ENCODE data around the gene VEZT. TPM values are rescaled to one million over a fixed set of nuclear protein-coding genes. Genes with fewer than 3 reads are reported as not detected.

Gene VEZT, protein sequence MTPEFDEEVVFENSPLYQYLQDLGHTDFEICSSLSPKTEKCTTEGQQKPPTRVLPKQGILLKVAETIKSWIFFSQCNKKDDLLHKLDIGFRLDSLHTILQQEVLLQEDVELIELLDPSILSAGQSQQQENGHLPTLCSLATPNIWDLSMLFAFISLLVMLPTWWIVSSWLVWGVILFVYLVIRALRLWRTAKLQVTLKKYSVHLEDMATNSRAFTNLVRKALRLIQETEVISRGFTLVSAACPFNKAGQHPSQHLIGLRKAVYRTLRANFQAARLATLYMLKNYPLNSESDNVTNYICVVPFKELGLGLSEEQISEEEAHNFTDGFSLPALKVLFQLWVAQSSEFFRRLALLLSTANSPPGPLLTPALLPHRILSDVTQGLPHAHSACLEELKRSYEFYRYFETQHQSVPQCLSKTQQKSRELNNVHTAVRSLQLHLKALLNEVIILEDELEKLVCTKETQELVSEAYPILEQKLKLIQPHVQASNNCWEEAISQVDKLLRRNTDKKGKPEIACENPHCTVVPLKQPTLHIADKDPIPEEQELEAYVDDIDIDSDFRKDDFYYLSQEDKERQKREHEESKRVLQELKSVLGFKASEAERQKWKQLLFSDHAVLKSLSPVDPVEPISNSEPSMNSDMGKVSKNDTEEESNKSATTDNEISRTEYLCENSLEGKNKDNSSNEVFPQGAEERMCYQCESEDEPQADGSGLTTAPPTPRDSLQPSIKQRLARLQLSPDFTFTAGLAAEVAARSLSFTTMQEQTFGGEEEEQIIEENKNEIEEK
- total RNA-seq: 10 to 100 TPM; 26.3 to 44.5 (median 31.8) TPM
- 10 to 100 TPM; 14.9 to 25.6 TPM for polyA plus RNA-seq

- H3K27me3 ChIP-seq: no peaks in the 10 kb centered on the region
- peak; percentile 97 to 99 (median 99) for DNase-seq
- TF ChIP-seq, protein P1, sequence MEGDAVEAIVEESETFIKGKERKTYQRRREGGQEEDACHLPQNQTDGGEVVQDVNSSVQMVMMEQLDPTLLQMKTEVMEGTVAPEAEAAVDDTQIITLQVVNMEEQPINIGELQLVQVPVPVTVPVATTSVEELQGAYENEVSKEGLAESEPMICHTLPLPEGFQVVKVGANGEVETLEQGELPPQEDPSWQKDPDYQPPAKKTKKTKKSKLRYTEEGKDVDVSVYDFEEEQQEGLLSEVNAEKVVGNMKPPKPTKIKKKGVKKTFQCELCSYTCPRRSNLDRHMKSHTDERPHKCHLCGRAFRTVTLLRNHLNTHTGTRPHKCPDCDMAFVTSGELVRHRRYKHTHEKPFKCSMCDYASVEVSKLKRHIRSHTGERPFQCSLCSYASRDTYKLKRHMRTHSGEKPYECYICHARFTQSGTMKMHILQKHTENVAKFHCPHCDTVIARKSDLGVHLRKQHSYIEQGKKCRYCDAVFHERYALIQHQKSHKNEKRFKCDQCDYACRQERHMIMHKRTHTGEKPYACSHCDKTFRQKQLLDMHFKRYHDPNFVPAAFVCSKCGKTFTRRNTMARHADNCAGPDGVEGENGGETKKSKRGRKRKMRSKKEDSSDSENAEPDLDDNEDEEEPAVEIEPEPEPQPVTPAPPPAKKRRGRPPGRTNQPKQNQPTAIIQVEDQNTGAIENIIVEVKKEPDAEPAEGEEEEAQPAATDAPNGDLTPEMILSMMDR (IDR thresholded peaks at IDR 0.05): peak; percentile 20 to 50 (median 32)
- H3K4me3 ChIP-seq: peak within 1 kb of the TSS; percentile 76 to 83 (median 80)
- peak within 1 kb of the TSS; percentile 90 to 97 (median 95) for H3K27ac ChIP-seq
- intact Hi-C loops (cut with DNase I): no loop called here
- WGBS, 2 donors: 0% methylated on average over 64 to 75 of the region's 75 CpGs
- no peaks in the 10 kb centered on the region for H3K9me3 ChIP-seq
- H3K36me3 ChIP-seq: no peaks in the 10 kb centered on the region
- peaks cover 3 to 27% (median 18%) of the 10 kb centered on the region in 3 donors for H3K4me1 ChIP-seq
- FAIRE-seq: peak; percentile 97
- peak; percentile 85 to 93 (median 88) for ATAC-seq
Measured at GRCh38 chr12:95217377-95218149, at the start of gene VEZT, which contains the start of gene FGD6. Gene VEZT (plus strand): TSS chr12:95217807. CDS start chr12:95217851, 44 bp downstream. Gene FGD6 (minus strand): TSS chr12:95217467. CDS start chr12:95217240, 227 bp downstream.

DNA sequence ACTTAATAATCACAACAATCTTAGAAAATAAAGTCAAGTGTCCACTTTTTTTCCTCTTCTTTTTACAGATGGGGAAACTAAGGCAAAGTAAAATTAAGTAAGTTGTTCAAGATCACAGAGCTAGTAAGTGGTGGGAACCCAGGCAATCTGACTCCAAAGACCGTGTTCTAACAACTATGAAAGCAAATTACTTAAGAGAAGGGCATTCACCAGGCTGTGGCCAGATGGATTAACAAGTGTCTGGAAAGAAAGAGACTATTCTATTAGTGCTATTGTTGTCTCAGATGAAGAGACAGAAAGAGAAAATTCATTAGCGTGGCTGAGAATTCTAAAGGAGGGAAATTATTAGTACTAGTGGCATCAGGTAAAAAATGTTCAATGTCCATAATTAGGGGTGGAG lies 48.9 kb upstream of the VEZT start:
- 88 to 90% methylated on average over 2 of the region's 2 CpGs for WGBS, 2 donors
- TF ChIP-seq, protein P1 (IDR thresholded peaks at IDR 0.05): no peak
- H3K4me1 ChIP-seq: peaks cover 3 to 24% (median 12%) of the 10 kb centered on the region in 3 donors
- no peaks in the 10 kb centered on the region for H3K36me3 ChIP-seq
- DNase-seq (no peak), FAIRE-seq (no peak), ATAC-seq (no peak)
- no peaks in the 10 kb centered on the region for H3K27me3 ChIP-seq
- H3K27ac ChIP-seq: peak overlapping the region in 2 of 4 donors; percentile 24 to 48
- intact Hi-C loops (cut with DNase I): no loop called here
- no peak overlapping the region for H3K4me3 ChIP-seq
- H3K9me3 ChIP-seq: no peaks in the 10 kb centered on the region

- peak; percentile 20 for FAIRE-seq
- peak in 2 of 6 donors; percentile 23 to 43 for DNase-seq
- ATAC-seq: peak; percentile 51 to 86 (median 76)
Measured at GRCh38 chr12:95169368-95169767, 48.2 kb upstream of the VEZT start.

More at GRCh38 chr12:95169368-95169767, 48.2 kb upstream of the VEZT start:
- Histone ChIP-seq H3K27me3 (no peaks in the 10 kb centered on the region), H3K9me3 (no peaks in the 10 kb centered on the region), H3K4me3 (no peak overlapping the region), H3K36me3 (no peaks in the 10 kb centered on the region), H3K4me1 (peaks cover 0 to 24% (median 10%) of the 10 kb centered on the region in 3 donors), H3K27ac (peak overlapping the region in 2 of 4 donors; percentile 24 to 48)
- intact Hi-C loops (cut with DNase I): no loop called here
- 37 to 43% methylated on average over 4 of the region's 4 CpGs for WGBS, 2 donors
- TF ChIP-seq, protein P1 (IDR thresholded peaks at IDR 0.05): no peak
